HG02642 (cell line): ENCODE results near the gene C13orf42.

Experiments
- ATAC-seq: cut with Tn5 transposase; IDR thresholded peaks from one replicate; pipeline ENCODE4 v1.9.1; 2021; ENCODE audit warnings: mild to moderate bottlenecking; ENCODE audit not compliant: unreplicated experiment, poor library complexity

Gene C13orf42

GRCh38 chr13:51036418-51036817 is 74.7 kb downstream of the C13orf42 start:
- no peak for ATAC-seq

- no peak for ATAC-seq
These were observed 75.1 kb downstream of the C13orf42 start for GRCh38 chr13:51035978-51036377.

GRCh38 chr13:51035469-51035868 is 75.6 kb downstream of the C13orf42 start:
- ATAC-seq = no peak

GRCh38 chr13:51034906-51035305 is 76.2 kb downstream of the C13orf42 start:
- no peak for ATAC-seq

GRCh38 chr13:51033421-51034185 is 77.5 kb downstream of the C13orf42 start:
- ATAC-seq = no peak

- ATAC-seq = no peak
These were observed 78.2 kb downstream of the C13orf42 start for GRCh38 chr13:51032831-51033230.
